ENCODE measurements around the gene TIMP2.

GRCh38 chr17:78896091-78896833 lies 28.9 kb downstream of the TIMP2 start:
- TF ChIP-seq POLR2AphosphoS5 (IDR thresholded peaks at IDR 0.05; ENCODE audit: insufficient read depth, low read depth, low read length), result no peak
- TF ChIP-seq EZH2 (IDR thresholded peaks at IDR 0.05; ENCODE audit: borderline replicate concordance, low read depth, low read length, severe bottlenecking), result no peak
- TF ChIP-seq CTCF (IDR thresholded peaks at IDR 0.05; ENCODE audit: extremely low read depth in 1 of 2, insufficient read depth in 1 of 2, low read depth in 1 of 2, low read length in 2 of 2), result no peak
- no peak for TF ChIP-seq GATA2 (IDR thresholded peaks at IDR 0.05; ENCODE audit: insufficient read depth, insufficient read length, low read depth, low read length)
